ENCODE measurements around the gene UGT1A5.

DNA sequence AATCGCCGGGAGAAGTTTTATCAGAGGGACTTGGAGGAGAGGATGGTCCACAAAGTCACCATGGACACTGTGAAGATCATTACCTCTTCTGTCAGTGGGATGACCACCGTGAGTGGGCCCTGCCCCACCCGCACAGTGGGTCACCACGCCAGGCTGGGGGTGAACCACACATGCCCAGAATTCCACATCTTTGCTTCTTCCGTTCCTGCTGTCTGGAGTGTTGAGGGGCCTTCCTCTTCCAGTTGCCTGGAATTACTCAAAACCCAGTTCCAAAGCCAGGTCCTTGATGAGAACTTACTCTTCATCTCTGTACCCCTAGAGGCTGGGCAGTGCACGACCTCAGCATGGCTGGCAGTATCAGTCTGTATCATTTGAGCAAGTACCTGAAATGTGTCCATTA lies 87.5 kb downstream of the UGT1A5 start:
- TF ChIP-seq POLR2AphosphoS5 (IDR thresholded peaks at IDR 0.05; ENCODE audit: low read depth, low read length), result no peak
- TF ChIP-seq, protein P1, sequence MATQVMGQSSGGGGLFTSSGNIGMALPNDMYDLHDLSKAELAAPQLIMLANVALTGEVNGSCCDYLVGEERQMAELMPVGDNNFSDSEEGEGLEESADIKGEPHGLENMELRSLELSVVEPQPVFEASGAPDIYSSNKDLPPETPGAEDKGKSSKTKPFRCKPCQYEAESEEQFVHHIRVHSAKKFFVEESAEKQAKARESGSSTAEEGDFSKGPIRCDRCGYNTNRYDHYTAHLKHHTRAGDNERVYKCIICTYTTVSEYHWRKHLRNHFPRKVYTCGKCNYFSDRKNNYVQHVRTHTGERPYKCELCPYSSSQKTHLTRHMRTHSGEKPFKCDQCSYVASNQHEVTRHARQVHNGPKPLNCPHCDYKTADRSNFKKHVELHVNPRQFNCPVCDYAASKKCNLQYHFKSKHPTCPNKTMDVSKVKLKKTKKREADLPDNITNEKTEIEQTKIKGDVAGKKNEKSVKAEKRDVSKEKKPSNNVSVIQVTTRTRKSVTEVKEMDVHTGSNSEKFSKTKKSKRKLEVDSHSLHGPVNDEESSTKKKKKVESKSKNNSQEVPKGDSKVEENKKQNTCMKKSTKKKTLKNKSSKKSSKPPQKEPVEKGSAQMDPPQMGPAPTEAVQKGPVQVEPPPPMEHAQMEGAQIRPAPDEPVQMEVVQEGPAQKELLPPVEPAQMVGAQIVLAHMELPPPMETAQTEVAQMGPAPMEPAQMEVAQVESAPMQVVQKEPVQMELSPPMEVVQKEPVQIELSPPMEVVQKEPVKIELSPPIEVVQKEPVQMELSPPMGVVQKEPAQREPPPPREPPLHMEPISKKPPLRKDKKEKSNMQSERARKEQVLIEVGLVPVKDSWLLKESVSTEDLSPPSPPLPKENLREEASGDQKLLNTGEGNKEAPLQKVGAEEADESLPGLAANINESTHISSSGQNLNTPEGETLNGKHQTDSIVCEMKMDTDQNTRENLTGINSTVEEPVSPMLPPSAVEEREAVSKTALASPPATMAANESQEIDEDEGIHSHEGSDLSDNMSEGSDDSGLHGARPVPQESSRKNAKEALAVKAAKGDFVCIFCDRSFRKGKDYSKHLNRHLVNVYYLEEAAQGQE (IDR thresholded peaks at IDR 0.05; ENCODE audit: insufficient read depth in 1 of 2, low read depth in 2 of 2, low read length in 2 of 2), result no peak
- TF ChIP-seq SIN3A (IDR thresholded peaks at IDR 0.05; ENCODE audit: borderline replicate concordance, insufficient read depth, low read length), result no peak
